IPS-15b (cell line): Measurements from ENCODE around the gene DOCK3.

Experiments used
- H3K27me3 ChIP-seq: one replicate; pipeline ENCODE4 v1.6.1; 2013; ENCODE audit warnings: low read length; ENCODE audit not compliant: control insufficient read depth, insufficient read depth
- H3K36me3 ChIP-seq: one replicate; pipeline ENCODE4 v1.6.1; 2013; ENCODE audit warnings: low read length; ENCODE audit not compliant: control insufficient read depth, insufficient read depth
- H3K4me1 ChIP-seq: one replicate; pipeline ENCODE4 v1.6.1; 2013; ENCODE audit warnings: mild to moderate bottlenecking, low read length; ENCODE audit not compliant: control insufficient read depth, insufficient read depth
- H3K4me3 ChIP-seq: one replicate; pipeline ENCODE4 v1.5.1; 2013; ENCODE audit warnings: low read depth, low read length
- H3K9ac ChIP-seq: one replicate; pipeline ENCODE4 v1.6.1; 2013; ENCODE audit warnings: low read depth, mild to moderate bottlenecking, low read length
- H3K9me3 ChIP-seq: one replicate; pipeline ENCODE4 v1.6.1; 2013; ENCODE audit warnings: mild to moderate bottlenecking, low read length; ENCODE audit not compliant: control insufficient read depth, insufficient read depth

Gene DOCK3

DNA sequence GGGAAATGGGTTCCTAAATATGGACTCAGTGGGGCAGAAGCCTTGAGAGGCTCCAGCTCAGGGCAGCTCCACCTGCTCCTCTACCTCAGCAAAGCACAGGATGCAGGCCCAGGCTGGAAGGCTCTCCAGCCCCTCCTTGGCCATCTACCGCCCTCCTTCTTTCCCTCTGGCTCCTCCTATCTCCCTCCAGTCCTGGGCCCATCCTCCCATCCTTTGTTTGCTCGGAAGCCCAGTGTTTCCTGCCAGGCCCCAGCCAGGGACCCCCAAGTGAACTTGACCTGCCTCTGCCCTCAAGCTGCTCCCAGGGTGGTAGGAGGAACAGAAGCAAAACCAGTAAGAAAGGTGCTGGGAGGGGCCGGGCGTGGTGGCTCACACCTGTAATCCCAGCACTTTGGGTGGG is 37.7 kb upstream of the DOCK3 start:
- H3K36me3 ChIP-seq, result no peaks in the 10 kb centered on the region
- H3K4me3 ChIP-seq, result no peak overlapping the region
- no peak overlapping the region for H3K9ac ChIP-seq
- H3K27me3 ChIP-seq, result no peaks in the 10 kb centered on the region
- peaks cover 7% of the 10 kb centered on the region for H3K4me1 ChIP-seq
- H3K9me3 ChIP-seq, result no peaks in the 10 kb centered on the region

DNA sequence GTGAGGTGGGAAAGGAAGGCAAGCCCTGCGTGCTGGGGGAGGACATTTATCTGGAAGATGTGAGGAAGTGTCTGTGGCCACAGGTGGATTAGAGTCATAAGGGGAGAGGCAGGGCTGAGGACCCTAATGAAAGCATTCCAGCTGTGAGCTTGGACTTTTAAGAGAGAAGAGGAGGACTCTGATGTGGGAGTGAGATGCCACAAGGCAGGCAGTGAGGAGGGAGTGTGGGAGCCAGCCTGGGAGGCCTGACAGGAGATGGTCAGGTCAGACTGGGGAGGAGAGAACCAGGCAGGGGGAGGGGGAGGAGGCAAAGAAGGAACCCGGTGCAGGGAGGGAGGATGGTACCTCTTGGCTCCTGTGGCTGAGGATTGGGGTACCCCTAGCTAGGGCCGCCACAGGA is 36.8 kb upstream of the DOCK3 start:
- H3K36me3 ChIP-seq, result no peaks in the 10 kb centered on the region
- peaks cover 9% of the 10 kb centered on the region for H3K4me1 ChIP-seq
- H3K9ac ChIP-seq, result no peak overlapping the region
- no peaks in the 10 kb centered on the region for H3K9me3 ChIP-seq
- no peaks in the 10 kb centered on the region for H3K27me3 ChIP-seq
- no peak overlapping the region for H3K4me3 ChIP-seq

DNA sequence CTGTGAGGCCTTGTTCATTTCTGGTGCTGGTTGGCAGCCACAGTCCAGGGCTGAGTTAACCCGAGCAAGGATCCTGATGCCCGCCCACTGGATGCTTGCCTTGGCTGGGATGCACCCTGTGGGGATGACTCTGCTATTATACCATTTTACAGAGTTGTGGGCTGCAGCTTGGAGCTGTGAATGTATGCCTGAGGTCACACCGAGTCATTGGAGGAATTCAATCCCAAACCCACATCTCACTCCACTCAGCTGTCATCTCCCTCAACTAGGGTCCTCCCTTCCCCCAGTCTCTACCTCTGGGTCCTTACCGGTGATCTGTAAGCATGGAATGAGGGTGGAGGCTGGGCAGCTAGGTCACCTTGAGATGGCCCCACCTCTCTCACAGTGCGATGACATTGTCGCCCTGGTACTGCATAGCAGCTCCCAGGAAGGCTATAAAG is 35.7 kb upstream of the DOCK3 start:
- Histone ChIP-seq H3K27me3 (no peaks in the 10 kb centered on the region), H3K4me3 (no peak overlapping the region), H3K9ac (no peak overlapping the region), H3K4me1 (peaks cover 9% of the 10 kb centered on the region), H3K36me3 (no peaks in the 10 kb centered on the region), H3K9me3 (no peaks in the 10 kb centered on the region)

DNA sequence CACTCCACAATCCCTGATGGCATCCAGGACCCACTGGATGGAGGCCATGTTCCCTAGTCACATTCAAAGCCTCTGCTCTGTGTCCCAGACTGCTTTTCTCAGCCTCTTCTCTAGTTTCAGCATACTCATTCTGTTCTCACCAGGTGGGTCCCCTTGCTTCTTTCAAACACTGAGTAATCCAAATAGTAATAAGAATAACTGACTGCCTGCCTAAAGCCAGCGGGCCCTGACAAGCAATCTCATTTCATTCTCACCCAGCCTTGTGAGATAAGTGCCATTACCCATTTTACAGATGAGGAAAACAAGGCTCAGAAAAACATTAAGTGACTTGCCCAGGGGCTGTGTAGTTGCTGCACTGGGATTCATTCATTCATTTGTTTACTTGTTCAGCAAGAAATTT is 32.3 kb upstream of the DOCK3 start:
- H3K4me3 ChIP-seq, result no peak overlapping the region
- no peak overlapping the region for H3K9ac ChIP-seq
- peaks cover 13% of the 10 kb centered on the region for H3K36me3 ChIP-seq
- H3K4me1 ChIP-seq, result peaks cover 6% of the 10 kb centered on the region
- H3K27me3 ChIP-seq, result no peaks in the 10 kb centered on the region
- no peaks in the 10 kb centered on the region for H3K9me3 ChIP-seq

DNA sequence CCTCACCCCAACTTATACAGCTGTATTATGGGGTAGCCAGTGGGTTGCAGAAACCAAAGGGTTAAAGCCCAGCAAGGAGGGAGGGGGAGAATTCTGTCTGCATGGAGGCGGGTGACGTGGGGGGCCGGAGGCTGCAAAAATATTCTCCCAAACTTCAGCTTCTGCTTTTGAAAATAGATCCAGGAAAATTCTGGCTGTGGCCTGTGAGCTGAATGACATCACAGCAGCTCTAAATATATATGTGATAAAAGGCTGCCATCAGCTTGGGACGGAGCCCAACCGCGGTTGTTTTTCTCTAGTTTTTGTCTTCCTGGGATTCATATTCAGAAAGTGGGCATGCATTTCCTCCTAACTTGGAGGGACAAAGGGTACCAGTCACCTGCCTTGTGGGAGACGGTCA is 30.2 kb upstream of the DOCK3 start:
- no peaks in the 10 kb centered on the region for H3K27me3 ChIP-seq
- H3K4me3 ChIP-seq, result no peak overlapping the region
- H3K9me3 ChIP-seq, result no peaks in the 10 kb centered on the region
- no peak overlapping the region for H3K9ac ChIP-seq
- H3K36me3 ChIP-seq, result peaks cover 17% of the 10 kb centered on the region
- H3K4me1 ChIP-seq, result peaks cover 5% of the 10 kb centered on the region

DNA sequence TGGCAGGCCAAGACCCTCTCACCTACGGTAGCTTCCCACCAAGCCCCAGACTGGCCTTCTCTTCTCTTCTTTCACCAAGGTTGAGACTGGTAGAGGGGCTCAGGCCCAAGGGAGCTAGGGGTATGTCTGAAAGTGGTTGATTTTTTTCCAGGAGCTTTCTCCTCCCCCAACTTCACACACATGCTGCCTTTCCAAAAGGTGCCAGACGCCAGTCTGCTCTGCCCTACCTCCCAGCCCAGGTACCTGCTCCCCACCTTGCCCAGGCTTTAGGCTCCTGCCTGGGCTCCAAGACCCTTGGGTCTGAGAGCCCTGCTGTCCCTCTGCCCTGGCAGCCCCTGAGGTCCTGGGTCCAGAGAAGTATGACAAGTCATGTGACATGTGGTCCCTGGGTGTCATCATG is 29.3 kb upstream of the DOCK3 start:
- H3K36me3 ChIP-seq, result peaks cover 17% of the 10 kb centered on the region
- no peak overlapping the region for H3K9ac ChIP-seq
- H3K27me3 ChIP-seq, result no peaks in the 10 kb centered on the region
- no peaks in the 10 kb centered on the region for H3K9me3 ChIP-seq
- no peak overlapping the region for H3K4me3 ChIP-seq
- peaks cover 8% of the 10 kb centered on the region for H3K4me1 ChIP-seq

DNA sequence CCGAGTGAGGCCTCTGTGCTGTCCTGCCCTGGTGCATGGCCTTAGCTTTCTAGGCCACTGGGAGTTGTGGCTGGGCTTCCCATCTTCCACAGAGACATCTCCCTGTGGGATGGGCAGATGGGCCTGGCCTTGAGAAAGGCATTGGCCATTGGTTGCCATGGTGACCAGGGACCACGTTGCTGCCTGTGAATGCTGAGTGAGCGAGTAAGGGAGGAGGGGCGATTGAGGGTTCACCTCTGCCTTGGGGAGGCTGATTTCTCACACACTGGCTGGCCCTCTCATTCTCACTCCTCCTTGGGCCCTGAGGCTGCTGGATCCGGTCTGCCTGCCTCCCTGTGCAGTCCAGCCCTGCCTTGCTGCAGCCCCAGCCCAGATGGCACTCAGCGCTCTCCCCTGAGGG is 26.4 kb upstream of the DOCK3 start:
- H3K4me1 ChIP-seq, result peaks cover 10% of the 10 kb centered on the region
- no peaks in the 10 kb centered on the region for H3K27me3 ChIP-seq
- H3K4me3 ChIP-seq, result no peak overlapping the region
- peaks cover 17% of the 10 kb centered on the region for H3K36me3 ChIP-seq
- no peak overlapping the region for H3K9ac ChIP-seq
- H3K9me3 ChIP-seq, result no peaks in the 10 kb centered on the region

DNA sequence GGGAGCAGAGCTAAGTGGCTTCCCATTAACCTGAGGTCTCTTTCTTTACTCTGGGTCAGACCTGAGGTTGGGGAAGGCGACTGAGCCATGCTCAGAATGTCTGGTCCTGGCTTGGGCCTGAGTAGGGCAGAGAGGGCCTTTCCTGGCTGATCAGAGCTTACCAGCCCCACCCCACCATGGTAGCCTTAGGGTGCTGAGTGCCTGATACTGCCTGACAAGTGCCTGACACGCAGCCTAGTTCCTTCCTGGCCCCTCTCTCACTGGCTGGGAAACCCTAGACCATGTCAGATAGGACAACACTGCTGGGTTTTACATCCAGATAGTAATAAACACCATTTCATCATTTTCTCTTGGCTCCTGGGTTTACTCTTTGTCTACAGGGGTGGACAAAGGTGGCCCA is 25.8 kb upstream of the DOCK3 start:
- no peak overlapping the region for H3K9ac ChIP-seq
- H3K4me3 ChIP-seq, result no peak overlapping the region
- no peaks in the 10 kb centered on the region for H3K27me3 ChIP-seq
- H3K9me3 ChIP-seq, result no peaks in the 10 kb centered on the region
- H3K36me3 ChIP-seq, result peaks cover 17% of the 10 kb centered on the region
- peaks cover 10% of the 10 kb centered on the region for H3K4me1 ChIP-seq

DNA sequence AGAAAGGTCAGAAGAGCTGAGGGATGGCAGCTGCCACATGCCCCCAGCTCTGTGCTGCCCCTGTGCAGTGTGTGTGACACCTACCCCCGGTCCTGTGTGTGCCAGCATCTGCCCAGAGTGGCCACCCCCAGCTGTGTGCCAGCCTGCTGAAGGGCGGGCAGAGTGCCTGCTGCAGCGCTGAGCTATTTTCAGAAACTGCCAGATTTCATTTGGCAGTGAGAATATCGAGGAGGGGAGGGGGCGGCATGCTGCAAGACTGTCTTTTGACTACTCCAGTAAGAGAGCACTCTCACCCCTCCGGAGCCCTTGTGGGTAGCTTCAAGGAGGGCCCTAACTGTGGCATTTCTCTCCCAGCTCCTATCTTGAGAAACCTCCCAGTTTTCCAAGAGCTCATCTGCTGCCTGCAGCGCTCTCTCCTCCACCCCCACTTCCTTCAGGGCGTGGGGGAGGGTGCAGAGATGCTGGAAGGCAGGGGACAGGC is 25.2 kb upstream of the DOCK3 start:
- Histone ChIP-seq H3K9ac (no peak overlapping the region), H3K9me3 (no peaks in the 10 kb centered on the region), H3K4me3 (no peak overlapping the region), H3K27me3 (no peaks in the 10 kb centered on the region), H3K36me3 (peaks cover 14% of the 10 kb centered on the region), H3K4me1 (peaks cover 10% of the 10 kb centered on the region)

DNA sequence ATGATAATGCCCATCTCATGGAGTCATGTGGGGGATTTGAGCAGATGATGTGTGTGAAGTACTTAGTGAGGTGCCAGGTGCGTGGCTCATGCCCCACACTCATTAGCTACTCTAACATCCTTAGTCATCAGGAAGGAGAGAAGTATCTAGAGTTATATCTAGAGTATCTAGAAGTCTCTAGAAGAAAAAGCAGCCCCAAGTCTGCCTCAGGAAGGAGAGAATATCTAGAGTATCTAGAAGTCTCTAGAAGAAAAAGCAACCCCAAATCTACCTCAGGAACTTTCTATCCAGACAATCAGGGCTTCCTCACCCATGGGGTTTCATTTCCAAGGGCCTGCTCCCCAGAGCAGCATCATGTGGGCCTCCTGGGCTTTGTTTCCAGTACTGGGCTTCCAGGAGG is 24.7 kb upstream of the DOCK3 start:
- H3K4me3 ChIP-seq, result no peak overlapping the region
- H3K27me3 ChIP-seq, result no peaks in the 10 kb centered on the region
- peaks cover 12% of the 10 kb centered on the region for H3K36me3 ChIP-seq
- no peaks in the 10 kb centered on the region for H3K9me3 ChIP-seq
- peaks cover 10% of the 10 kb centered on the region for H3K4me1 ChIP-seq
- H3K9ac ChIP-seq, result no peak overlapping the region

DNA sequence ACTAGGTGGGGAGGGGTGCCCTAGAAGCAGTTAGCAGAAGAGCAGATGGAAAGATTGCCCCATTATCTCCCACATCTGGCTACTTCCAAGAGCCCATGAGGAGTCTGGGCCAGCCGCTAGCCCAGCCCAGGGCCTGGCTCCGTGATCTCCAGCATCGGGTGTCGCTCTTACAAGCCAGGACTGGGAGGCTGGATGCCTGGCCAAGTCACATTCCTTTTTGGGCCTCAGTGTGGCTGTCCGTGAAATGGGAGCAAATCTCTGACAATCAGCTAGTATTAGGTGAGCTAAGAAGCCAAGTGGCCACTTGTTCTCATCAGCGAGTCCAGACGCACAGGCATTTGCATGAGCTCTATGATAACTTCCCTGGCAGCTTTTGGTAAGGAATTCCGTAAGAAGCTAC is 23.3 kb upstream of the DOCK3 start:
- H3K4me3 ChIP-seq, result no peak overlapping the region
- no peaks in the 10 kb centered on the region for H3K27me3 ChIP-seq
- H3K4me1 ChIP-seq, result peaks cover 10% of the 10 kb centered on the region
- no peaks in the 10 kb centered on the region for H3K9me3 ChIP-seq
- H3K9ac ChIP-seq, result no peak overlapping the region
- H3K36me3 ChIP-seq, result peaks cover 5% of the 10 kb centered on the region

DNA sequence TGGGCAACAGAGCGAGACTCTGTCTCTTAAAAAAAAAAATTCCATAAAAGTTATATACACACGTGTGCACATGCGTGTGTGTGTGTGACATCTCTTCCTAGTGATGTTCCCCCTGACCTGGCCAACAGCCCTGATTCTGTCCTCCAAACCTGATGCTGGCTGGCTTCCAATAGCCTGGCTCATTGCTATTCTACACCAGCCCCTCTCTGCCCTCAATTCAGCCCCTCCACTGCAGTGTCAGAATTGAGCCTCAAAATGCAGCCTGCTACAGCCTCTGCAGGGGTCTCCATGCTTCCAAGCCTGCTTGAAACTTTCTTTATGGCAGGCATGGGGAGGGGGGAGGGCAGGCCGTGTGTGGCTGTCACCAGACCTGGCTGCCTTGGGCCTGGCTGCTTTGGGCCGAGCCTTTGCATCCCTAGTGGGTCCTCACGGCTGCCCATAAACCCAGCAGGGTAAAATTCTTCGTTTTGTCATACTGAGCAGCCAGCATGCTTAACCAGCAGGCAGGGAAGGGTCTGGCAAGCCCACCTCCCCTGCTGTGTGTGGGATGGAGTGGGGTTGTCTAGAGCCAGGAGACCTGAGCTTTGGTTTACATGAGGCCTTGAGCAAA is 22.7 kb upstream of the DOCK3 start:
- Histone ChIP-seq H3K27me3 (no peaks in the 10 kb centered on the region), H3K9ac (no peak overlapping the region), H3K4me1 (peaks cover 10% of the 10 kb centered on the region), H3K36me3 (peaks cover 5% of the 10 kb centered on the region), H3K4me3 (no peak overlapping the region), H3K9me3 (no peaks in the 10 kb centered on the region)
